ENCODE measurements around the gene DUT. TPM values are rescaled to one million over a fixed set of nuclear protein-coding genes. Genes with fewer than 3 reads are reported as not detected.

The DUT gene
- total RNA-seq, 1 experiment from 2014 or later: 130 TPM

DNA sequence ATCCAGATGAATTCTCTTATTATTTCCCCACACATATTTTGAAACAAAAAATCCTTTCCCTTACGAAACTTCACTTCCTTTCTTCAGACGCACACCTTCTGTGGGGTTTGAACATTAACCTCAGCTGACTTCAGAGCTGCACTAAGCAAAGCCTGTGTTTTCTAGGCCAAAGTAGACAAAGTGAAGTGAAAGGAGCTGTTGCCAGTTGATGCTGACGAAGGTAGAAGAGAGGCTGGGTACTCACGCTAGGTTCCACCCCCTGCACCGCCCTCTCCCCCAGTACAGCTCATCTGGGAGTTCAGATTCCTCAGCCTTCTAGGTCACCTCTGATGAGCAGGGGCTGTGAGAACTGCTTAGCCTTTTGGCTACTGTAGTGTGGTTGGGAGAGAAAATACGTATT, 24.1 kb downstream of the DUT start:
- no peaks in the 10 kb centered on the region for H3K27me3 ChIP-seq (ENCODE audit: insufficient read depth, low read length)
- ChIA-PET CTCF (no interaction called here), POLR2A (no interaction called here), RAD21 (ENCODE audit: low non-redundant PET in 1 of 2, low total read pairs in 2 of 2, uncharacterized antibody in 2 of 2, unreplicated experiment in 2 of 2) (no interaction called here)
- H3K9me2 ChIP-seq (ENCODE audit: insufficient read depth): no peaks in the 10 kb centered on the region
- intact Hi-C loops (cut with micrococcal nuclease): loop anchor here (5.0 to 10.0 kb wide), 4 partner anchors 609 to 1069 kb away; partner anchors contain the start of genes FGF7 and SHC4
- H3K4me1 ChIP-seq (ENCODE audit: control insufficient read depth in 1 of 2, insufficient read depth in 2 of 2, low read length in 2 of 2): peaks cover 0 to 3% of the 10 kb centered on the region in 2 experiments; a peak in 1 of 4 replicates
- no peak overlapping the region for H2AFZ ChIP-seq (ENCODE audit: low read depth, low read length, poor library complexity, severe bottlenecking)
- BruUV-seq (replicated peaks): no TSS peak
- no peaks in the 10 kb centered on the region for H3K79me2 ChIP-seq (ENCODE audit: insufficient read depth, low read length)
- H3K36me3 ChIP-seq (ENCODE audit: control insufficient read depth in 1 of 2, insufficient read depth in 2 of 2, low read length in 2 of 2): no peaks in the 10 kb centered on the region
- no peak overlapping the region for H3K4me3 ChIP-seq (replicated peaks in 1 of 2; ENCODE audit: low read depth in 1 of 2, low read length in 2 of 2)
- H3K27ac ChIP-seq (ENCODE audit: low read depth, low read length): no peak overlapping the region
- H3K9ac ChIP-seq (ENCODE audit: low read length): no peak overlapping the region
- no peak overlapping the region for H3K4me2 ChIP-seq (ENCODE audit: low read length)
- DNase-seq (ENCODE audit: low read depth, low spot score): no peak
- TF ChIP-seq, protein P1, sequence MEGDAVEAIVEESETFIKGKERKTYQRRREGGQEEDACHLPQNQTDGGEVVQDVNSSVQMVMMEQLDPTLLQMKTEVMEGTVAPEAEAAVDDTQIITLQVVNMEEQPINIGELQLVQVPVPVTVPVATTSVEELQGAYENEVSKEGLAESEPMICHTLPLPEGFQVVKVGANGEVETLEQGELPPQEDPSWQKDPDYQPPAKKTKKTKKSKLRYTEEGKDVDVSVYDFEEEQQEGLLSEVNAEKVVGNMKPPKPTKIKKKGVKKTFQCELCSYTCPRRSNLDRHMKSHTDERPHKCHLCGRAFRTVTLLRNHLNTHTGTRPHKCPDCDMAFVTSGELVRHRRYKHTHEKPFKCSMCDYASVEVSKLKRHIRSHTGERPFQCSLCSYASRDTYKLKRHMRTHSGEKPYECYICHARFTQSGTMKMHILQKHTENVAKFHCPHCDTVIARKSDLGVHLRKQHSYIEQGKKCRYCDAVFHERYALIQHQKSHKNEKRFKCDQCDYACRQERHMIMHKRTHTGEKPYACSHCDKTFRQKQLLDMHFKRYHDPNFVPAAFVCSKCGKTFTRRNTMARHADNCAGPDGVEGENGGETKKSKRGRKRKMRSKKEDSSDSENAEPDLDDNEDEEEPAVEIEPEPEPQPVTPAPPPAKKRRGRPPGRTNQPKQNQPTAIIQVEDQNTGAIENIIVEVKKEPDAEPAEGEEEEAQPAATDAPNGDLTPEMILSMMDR (IDR thresholded peaks at IDR 0.05 in 2 of 3, conservative IDR thresholded peaks at IDR 0.05 in 1 of 3; ENCODE audit: borderline replicate concordance in 1 of 3, insufficient read depth in 1 of 3, low read depth in 2 of 3, low read length in 2 of 3): no peak
- no peak for ATAC-seq
- no peaks in the 10 kb centered on the region for H4K20me1 ChIP-seq (ENCODE audit: insufficient read depth)
- no peaks in the 10 kb centered on the region for H3K9me3 ChIP-seq (ENCODE audit: control insufficient read depth in 1 of 2, insufficient read depth in 1 of 2, low read depth in 1 of 2, low read length in 2 of 2)

DNA sequence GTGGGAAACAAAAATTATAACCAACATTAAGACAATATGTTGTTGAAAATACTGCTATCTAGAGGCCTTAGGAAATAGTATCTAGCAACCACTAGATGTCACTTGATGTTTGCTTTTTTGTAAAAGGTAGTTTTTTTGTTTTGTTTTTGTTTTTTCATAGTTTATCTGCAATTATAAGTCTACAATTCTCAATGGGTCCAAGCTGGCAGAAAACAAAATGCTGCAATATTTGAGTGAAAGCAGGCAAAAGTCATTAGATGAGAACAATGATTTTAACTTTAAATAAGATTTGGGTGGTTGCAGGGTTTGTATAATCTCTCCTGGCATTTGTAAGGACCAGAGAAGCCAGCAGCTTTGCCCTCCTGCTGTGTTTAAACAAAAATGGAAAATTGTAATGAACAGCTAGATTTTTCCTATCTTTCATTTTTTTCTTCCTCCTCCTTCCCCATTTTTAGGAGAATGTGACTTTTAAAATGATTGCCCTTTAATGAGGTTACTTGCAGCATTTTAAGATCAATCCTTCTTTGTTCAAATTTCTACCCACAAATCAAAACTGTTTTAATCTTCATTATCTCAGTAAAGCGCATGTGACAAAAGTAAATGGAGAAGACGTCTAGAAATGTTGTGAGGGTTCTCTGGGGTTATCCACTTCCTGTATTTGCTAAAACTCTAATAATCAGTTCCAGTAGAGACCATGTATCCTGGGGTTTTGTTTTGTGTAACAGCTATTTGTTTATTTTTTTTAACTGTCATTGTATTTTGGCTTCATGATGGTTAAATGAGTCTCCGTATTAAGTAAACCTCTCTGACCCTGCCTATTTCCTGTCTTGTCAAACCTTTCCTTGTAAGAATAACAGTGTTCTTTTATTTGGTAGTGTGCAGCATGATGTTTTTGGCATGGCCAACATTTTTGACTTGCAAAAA, 27.3 kb downstream of the DUT start:
- POLR2A ChIA-PET: interaction anchor here (1.3 kb wide), 1 partner anchor 453 kb away, joined by 3 read pairs; the partner anchor contains the start of gene CEP152
- Histone ChIP-seq H3K27me3 (ENCODE audit: insufficient read depth, low read length) (no peaks in the 10 kb centered on the region), H3K79me2 (ENCODE audit: insufficient read depth, low read length) (no peaks in the 10 kb centered on the region), H4K20me1 (ENCODE audit: insufficient read depth) (no peaks in the 10 kb centered on the region), H3K9me2 (ENCODE audit: insufficient read depth) (no peaks in the 10 kb centered on the region), H3K4me2 (ENCODE audit: low read length) (no peak overlapping the region), H3K4me3 (replicated peaks in 1 of 2; ENCODE audit: low read depth in 1 of 2, low read length in 2 of 2) (no peak overlapping the region), H3K36me3 (ENCODE audit: control insufficient read depth in 1 of 2, insufficient read depth in 2 of 2, low read length in 2 of 2) (no peaks in the 10 kb centered on the region), H3K4me1 (ENCODE audit: control insufficient read depth in 1 of 2, insufficient read depth in 2 of 2, low read length in 2 of 2) (peaks cover 3 to 4% of the 10 kb centered on the region in 2 experiments; a peak in 3 of 4 replicates), H2AFZ (ENCODE audit: low read depth, low read length, poor library complexity, severe bottlenecking) (peak overlapping the region; percentile 86), H3K9ac (ENCODE audit: low read length) (no peak overlapping the region), H3K27ac (ENCODE audit: low read depth, low read length) (no peak overlapping the region), H3K9me3 (ENCODE audit: control insufficient read depth in 1 of 2, insufficient read depth in 1 of 2, low read depth in 1 of 2, low read length in 2 of 2) (no peaks in the 10 kb centered on the region)
- no TSS peak for BruUV-seq (replicated peaks)
- intact Hi-C loops (cut with micrococcal nuclease): loop anchor here (1.0 to 10.0 kb wide), 8 partner anchors 162 to 1786 kb away; partner anchors contain the start of genes FGF7 and SHC4
- DNase-seq (ENCODE audit: low read depth, low spot score): peak; percentile 21
- RAD21 ChIA-PET (ENCODE audit: low non-redundant PET in 1 of 2, low total read pairs in 2 of 2, uncharacterized antibody in 2 of 2, unreplicated experiment in 2 of 2): no interaction called here
- peak; percentile 54; the same call in 1 of the 2 replicates for ATAC-seq
- CTCF ChIA-PET: interaction anchor here (0.9 to 3.3 kb wide), 14 partner anchors 10 to 1787 kb away, joined by 3 to 21 read pairs (median 4); partner anchors contain the start of gene CEP152
- TF ChIP-seq POLR2A (IDR thresholded peaks at IDR 0.05; ENCODE audit: borderline replicate concordance, extremely low read depth, insufficient read depth, insufficient read length) (no peak), RAD21 (IDR thresholded peaks at IDR 0.05; ENCODE audit: low read depth) (peak; percentile 73)
- TF ChIP-seq, protein P1 (IDR thresholded peaks at IDR 0.05 in 2 of 3, conservative IDR thresholded peaks at IDR 0.05 in 1 of 3; ENCODE audit: borderline replicate concordance in 1 of 3, insufficient read depth in 1 of 3, low read depth in 2 of 3, low read length in 2 of 3): peak; percentile 60 to 71 (median 66); a peak in 5 of 6 replicates
